Keratinocyte (primary cell): ENCODE measurements around the gene CELSR1. TPM values are rescaled to one million over a fixed set of nuclear protein-coding genes. Genes with fewer than 3 reads are reported as not detected.

Experiments used
- DNase-seq: peaks from one replicate; pipeline ENCODE4 v3.0.0-alpha.2; 2011; ENCODE audit warnings: low read depth, missing footprints, low spot score
- FAIRE-seq: peaks from 2 replicates; lab custom pipeline; 2011; peaks lifted over from hg19 to GRCh38; lab: Jason Lieb, UNC
- H2AFZ ChIP-seq: 2 replicates; pipeline ENCODE4 v1.6.0; 2012; ENCODE audit warnings: low read length, control low read depth, inconsistent platforms; ENCODE audit not compliant: control insufficient read depth
- H3K27ac ChIP-seq: 2 replicates; pipeline ENCODE4 v1.5.1; 2011; ENCODE audit warnings: low read length; ENCODE audit not compliant: control insufficient read depth, insufficient read depth
- H3K27me3 ChIP-seq: 3 replicates; pipeline ENCODE4 v1.6.0; 2011; ENCODE audit warnings: low read length; ENCODE audit not compliant: control insufficient read depth, insufficient read depth; ENCODE audit errors: extremely low read depth
- H3K36me3 ChIP-seq, 2 experiments: 2 replicates in 1 of 2; 3 replicates in 1 of 2; pipeline ENCODE4 v1.5.1; 2011; ENCODE audit warnings: low read length in 2 of 2, mild to moderate bottlenecking in 1 of 2; ENCODE audit not compliant: control insufficient read depth in 2 of 2, insufficient read depth in 2 of 2; ENCODE audit errors: extremely low read depth in 1 of 2
- H3K4me1 ChIP-seq: 3 replicates; pipeline ENCODE4 v1.5.1; 2011; ENCODE audit warnings: low read length; ENCODE audit not compliant: control insufficient read depth, insufficient read depth; ENCODE audit errors: extremely low read depth
- H3K4me2 ChIP-seq: 3 replicates; pipeline ENCODE4 v1.6.0; 2011; ENCODE audit warnings: low read depth, low read length; ENCODE audit not compliant: control insufficient read depth, insufficient read depth; ENCODE audit errors: extremely low read depth
- H3K4me3 ChIP-seq, 3 experiments: fragments of 200-600 bp in 1 of 3; sonication (generic) in 1 of 3; 2 replicates in 2 of 3; 3 replicates in 1 of 3; pipeline ENCODE4 v1.5.1; 2011 to 2016; ENCODE audit warnings: low read length in 3 of 3, mild to moderate bottlenecking in 3 of 3, control low read depth in 2 of 3, inconsistent platforms in 1 of 3, low read depth in 1 of 3, mixed read lengths in 1 of 3, mixed run types in 1 of 3, moderate library complexity in 1 of 3; ENCODE audit not compliant: control insufficient read depth in 2 of 3, insufficient read depth in 2 of 3; ENCODE audit errors: extremely low read depth in 1 of 3
- H3K79me2 ChIP-seq: 2 replicates; pipeline ENCODE4 v1.6.0; 2012; ENCODE audit warnings: low read length; ENCODE audit not compliant: control insufficient read depth, insufficient read depth
- H3K9ac ChIP-seq: 3 replicates; pipeline ENCODE4 v1.6.0; 2011; ENCODE audit warnings: low read length; ENCODE audit not compliant: control insufficient read depth, insufficient read depth; ENCODE audit errors: extremely low read depth
- H3K9me1 ChIP-seq: 3 replicates; pipeline ENCODE4 v1.6.0; 2011; ENCODE audit warnings: low read length; ENCODE audit not compliant: control insufficient read depth, insufficient read depth; ENCODE audit errors: extremely low read depth
- H3K9me3 ChIP-seq: 2 replicates; pipeline ENCODE4 v1.5.1; 2012; ENCODE audit warnings: low read depth, low read length; ENCODE audit not compliant: control insufficient read depth
- H4K20me1 ChIP-seq: 3 replicates; pipeline ENCODE4 v1.6.0; 2011; ENCODE audit warnings: low read length; ENCODE audit not compliant: control insufficient read depth, insufficient read depth; ENCODE audit errors: extremely low read depth
- CTCF ChIP-seq, 3 experiments: IDR thresholded peaks in 1 of 3; conservative IDR thresholded peaks in 1 of 3; optimal IDR thresholded peaks in 1 of 3; 2 replicates in 2 of 3; 3 replicates in 1 of 3; pipeline versions ENCODE3 to v1.5.1; 2011; ENCODE audit warnings: low read length in 3 of 3, mild to moderate bottlenecking in 3 of 3, moderate library complexity in 2 of 3, control low read depth in 1 of 3, inconsistent platforms in 1 of 3; ENCODE audit not compliant: insufficient read depth in 2 of 3; ENCODE audit errors: extremely low read depth in 1 of 3
- EZH2 ChIP-seq: IDR thresholded peaks from one replicate; pipeline ENCODE4 v1.6.1; 2012; ENCODE audit warnings: inconsistent platforms, mild to moderate bottlenecking, low read length, moderate library complexity
- dilution Hi-C: fragments of 300-500 bp; cut with MboI; formaldehyde crosslinking; loops from one replicate; pipeline ENCODE4 v1.7.0; 2020; ENCODE audit warnings: low sequenced_read_pairs; ENCODE audit not compliant: extremely low pct_ligation_motif_present
- polyA plus RNA-seq, 5 experiments: library from polyadenylated mRNA; depleted of rRNA in 3 of 5; stranded (reverse) in 3 of 5; stranded (forward) in 1 of 5; unstranded in 1 of 5; fragments of >200 nt; gene quantifications; 1 replicate in 1 of 5; 2 replicates in 3 of 5; 3 replicates in 1 of 5; pipeline versions ENCODE4 v1.2.1 to v1.2.3, GENCODE V29; 2011 to 2012; ENCODE audit warnings: missing spikeins in 2 of 5, low read depth in 1 of 5, low replicate concordance in 1 of 5

Gene CELSR1
- polyA plus RNA-seq, 1 donor (not counting 4 experiments of a cell fraction or from before 2014, with no cell fraction given), result 16.1 TPM

- Histone ChIP-seq H3K27ac (peak overlapping the region; percentile 90), H3K79me2 (peaks cover 56% of the 10 kb centered on the region), H3K9ac (peak overlapping the region; percentile 68), H3K9me1 (peaks cover 5% of the 10 kb centered on the region), H3K4me3 (peak overlapping the region in 1 of 3 experiments; percentile 4), H3K9me3 (no peaks in the 10 kb centered on the region), H3K36me3 (peaks cover 0 to 4% of the 10 kb centered on the region in 2 experiments), H3K4me2 (peak overlapping the region; percentile 83), H3K4me1 (peaks cover 51% of the 10 kb centered on the region), H4K20me1 (no peaks in the 10 kb centered on the region), H2AFZ (no peak overlapping the region), H3K27me3 (no peaks in the 10 kb centered on the region)
- DNase-seq, result no peak
- peak; percentile 66 for FAIRE-seq
- TF ChIP-seq CTCF (optimal IDR thresholded peaks at IDR 0.05 in 1 of 3, IDR thresholded peaks at IDR 0.05 in 1 of 3, conservative IDR thresholded peaks at IDR 0.05 in 1 of 3; ENCODE audit: extremely low read depth in 1 of 3, insufficient read depth in 2 of 3, low read length in 3 of 3) (no peak), EZH2 (no peak)
- dilution Hi-C loops, result no loop called here
Measured at GRCh38 chr22:46526244-46526839, 11.1 kb downstream of the CELSR1 start.

GRCh38 chr22:46525389-46526243 is 11.8 kb downstream of the CELSR1 start:
- Histone ChIP-seq H3K27me3 (no peaks in the 10 kb centered on the region), H3K9me3 (no peaks in the 10 kb centered on the region), H4K20me1 (no peaks in the 10 kb centered on the region), H3K79me2 (peaks cover 52% of the 10 kb centered on the region), H3K9me1 (peaks cover 7% of the 10 kb centered on the region), H3K4me1 (peaks cover 47% of the 10 kb centered on the region), H3K4me2 (peak overlapping the region; percentile 83), H3K27ac (peak overlapping the region; percentile 78), H3K36me3 (peaks cover 0 to 4% of the 10 kb centered on the region in 2 experiments), H2AFZ (peak overlapping the region; percentile 53), H3K9ac (peak overlapping the region; percentile 68), H3K4me3 (peak overlapping the region in 2 of 3 experiments; percentile 34 to 40)
- TF ChIP-seq EZH2 (no peak), CTCF (optimal IDR thresholded peaks at IDR 0.05 in 1 of 3, IDR thresholded peaks at IDR 0.05 in 1 of 3, conservative IDR thresholded peaks at IDR 0.05 in 1 of 3; ENCODE audit: extremely low read depth in 1 of 3, insufficient read depth in 2 of 3, low read length in 3 of 3) (no peak)
- DNase-seq (no peak), FAIRE-seq (peak; percentile 61)
- dilution Hi-C loops, result no loop called here
